ENCODE data around the gene SHANK3. TPM values are rescaled to one million over a fixed set of nuclear protein-coding genes. Genes with fewer than 3 reads are reported as not detected.
"Not testable (repeated sequence)": the region's sequence is repeated elsewhere in the genome, so short reads cannot be mapped to it uniquely, and the experiment has no call there.

SHANK3 gene
- polyA plus RNA-seq, 1 of the 3 experiments (the other 2 are of a cell fraction) = 1.5 TPM

DNA sequence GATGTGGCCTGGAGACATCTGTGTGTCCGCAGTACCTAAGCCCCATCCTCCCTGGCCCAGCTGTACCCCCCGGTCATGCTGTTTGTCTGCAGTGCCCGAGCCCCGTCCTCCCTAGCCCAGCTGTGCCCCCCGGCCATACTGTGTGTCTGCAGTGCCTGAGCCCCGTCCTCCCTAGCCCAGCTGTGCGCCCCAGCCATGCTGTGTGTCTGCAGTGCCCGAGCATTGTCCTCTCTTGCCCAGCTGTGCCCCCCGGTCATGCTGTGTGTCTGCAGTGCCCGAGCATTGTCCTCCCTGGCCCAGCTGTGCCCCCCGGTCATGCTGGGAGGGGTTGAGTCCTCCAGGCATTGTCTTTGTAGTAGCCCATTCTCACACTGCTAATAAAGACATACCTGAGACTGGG lies 37.0 kb upstream of the SHANK3 start:
- Histone ChIP-seq H3K27ac (ENCODE audit: low read depth in 2 of 2, low read length in 1 of 2) (no peak overlapping the region), H3K36me3 (replicated peaks in 1 of 2; ENCODE audit: control insufficient read depth in 1 of 2, insufficient read depth in 2 of 2, low read length in 1 of 2) (no peaks in the 10 kb centered on the region), H3K4me1 (ENCODE audit: control insufficient read depth in 1 of 2, insufficient read depth in 2 of 2, low read depth in 1 of 2, low read length in 1 of 2) (peaks cover 5 to 6% of the 10 kb centered on the region in 2 experiments; a peak in 1 of 4 replicates), H3K9me3 (no peaks in the 10 kb centered on the region), H3K4me3 (ENCODE audit: low read depth in 2 of 2, low read length in 1 of 2) (no peak overlapping the region), H3K4me2 (no peak overlapping the region), H2AFZ (ENCODE audit: low read depth) (no peak overlapping the region), H3K9me2 (no peaks in the 10 kb centered on the region), H3K27me3 (ENCODE audit: insufficient read depth) (no peaks in the 10 kb centered on the region), H3K9ac (no peak overlapping the region), H4K20me1 (ENCODE audit: insufficient read depth) (no peaks in the 10 kb centered on the region), H3F3A (replicated peaks; ENCODE audit: insufficient read depth) (no peaks in the 10 kb centered on the region), H3K79me2 (ENCODE audit: insufficient read depth) (no peaks in the 10 kb centered on the region)
- POLR2A ChIA-PET = no interaction called here
- CTCF ChIA-PET = no interaction called here
- 87% methylated on average over 3 of the region's 11 CpGs for WGBS (ENCODE audit: low lambda C conversion rate)
- TF ChIP-seq EZH2phosphoT487 (IDR thresholded peaks at IDR 0.05; ENCODE audit: borderline replicate concordance, low read depth) (no peak), FOSL2 (IDR thresholded peaks at IDR 0.05; ENCODE audit: borderline replicate concordance, low read depth) (no peak), SIN3A (IDR thresholded peaks at IDR 0.05; ENCODE audit: borderline replicate concordance, low read depth, low read length) (no peak), CHD2 (IDR thresholded peaks at IDR 0.05; ENCODE audit: low read length, partially characterized antibody) (no peak), RXRA (IDR thresholded peaks at IDR 0.05; ENCODE audit: borderline replicate concordance, low read depth) (no peak), NFIC (IDR thresholded peaks at IDR 0.05; ENCODE audit: borderline replicate concordance) (no peak), YY1 (IDR thresholded peaks at IDR 0.05; ENCODE audit: low read depth) (no peak)
- TF ChIP-seq, protein P1, sequence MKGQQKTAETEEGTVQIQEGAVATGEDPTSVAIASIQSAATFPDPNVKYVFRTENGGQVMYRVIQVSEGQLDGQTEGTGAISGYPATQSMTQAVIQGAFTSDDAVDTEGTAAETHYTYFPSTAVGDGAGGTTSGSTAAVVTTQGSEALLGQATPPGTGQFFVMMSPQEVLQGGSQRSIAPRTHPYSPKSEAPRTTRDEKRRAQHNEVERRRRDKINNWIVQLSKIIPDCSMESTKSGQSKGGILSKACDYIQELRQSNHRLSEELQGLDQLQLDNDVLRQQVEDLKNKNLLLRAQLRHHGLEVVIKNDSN (IDR thresholded peaks at IDR 0.05; ENCODE audit: borderline replicate concordance, low read depth) = no peak
- TF ChIP-seq, protein P2, sequence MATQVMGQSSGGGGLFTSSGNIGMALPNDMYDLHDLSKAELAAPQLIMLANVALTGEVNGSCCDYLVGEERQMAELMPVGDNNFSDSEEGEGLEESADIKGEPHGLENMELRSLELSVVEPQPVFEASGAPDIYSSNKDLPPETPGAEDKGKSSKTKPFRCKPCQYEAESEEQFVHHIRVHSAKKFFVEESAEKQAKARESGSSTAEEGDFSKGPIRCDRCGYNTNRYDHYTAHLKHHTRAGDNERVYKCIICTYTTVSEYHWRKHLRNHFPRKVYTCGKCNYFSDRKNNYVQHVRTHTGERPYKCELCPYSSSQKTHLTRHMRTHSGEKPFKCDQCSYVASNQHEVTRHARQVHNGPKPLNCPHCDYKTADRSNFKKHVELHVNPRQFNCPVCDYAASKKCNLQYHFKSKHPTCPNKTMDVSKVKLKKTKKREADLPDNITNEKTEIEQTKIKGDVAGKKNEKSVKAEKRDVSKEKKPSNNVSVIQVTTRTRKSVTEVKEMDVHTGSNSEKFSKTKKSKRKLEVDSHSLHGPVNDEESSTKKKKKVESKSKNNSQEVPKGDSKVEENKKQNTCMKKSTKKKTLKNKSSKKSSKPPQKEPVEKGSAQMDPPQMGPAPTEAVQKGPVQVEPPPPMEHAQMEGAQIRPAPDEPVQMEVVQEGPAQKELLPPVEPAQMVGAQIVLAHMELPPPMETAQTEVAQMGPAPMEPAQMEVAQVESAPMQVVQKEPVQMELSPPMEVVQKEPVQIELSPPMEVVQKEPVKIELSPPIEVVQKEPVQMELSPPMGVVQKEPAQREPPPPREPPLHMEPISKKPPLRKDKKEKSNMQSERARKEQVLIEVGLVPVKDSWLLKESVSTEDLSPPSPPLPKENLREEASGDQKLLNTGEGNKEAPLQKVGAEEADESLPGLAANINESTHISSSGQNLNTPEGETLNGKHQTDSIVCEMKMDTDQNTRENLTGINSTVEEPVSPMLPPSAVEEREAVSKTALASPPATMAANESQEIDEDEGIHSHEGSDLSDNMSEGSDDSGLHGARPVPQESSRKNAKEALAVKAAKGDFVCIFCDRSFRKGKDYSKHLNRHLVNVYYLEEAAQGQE (IDR thresholded peaks at IDR 0.05; ENCODE audit: low read depth, low read length) = no peak
- no peak for DNase-seq

DNA sequence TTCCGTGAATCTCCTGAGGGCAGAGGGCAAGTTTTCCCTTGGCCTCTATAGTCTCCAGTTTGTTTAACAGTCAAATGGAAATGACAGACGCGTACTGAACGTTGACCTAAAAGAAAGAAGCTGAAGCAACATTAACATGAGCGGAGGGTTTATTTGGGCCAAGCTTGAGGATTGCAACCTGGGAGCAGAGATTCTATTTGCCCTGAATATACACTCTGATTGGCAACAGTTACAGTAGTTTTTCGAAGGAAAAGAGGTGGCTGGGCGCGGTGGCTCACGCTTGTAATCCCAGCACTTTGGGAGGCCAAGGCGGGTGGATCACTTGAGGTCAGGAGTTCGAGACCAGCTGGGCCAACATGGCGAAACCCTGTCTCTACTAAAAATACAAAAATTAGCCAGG lies 32.3 kb upstream of the SHANK3 start:
- H3K9me2 ChIP-seq; H3K79me2 ChIP-seq (ENCODE audit: insufficient read depth); H4K20me1 ChIP-seq (ENCODE audit: insufficient read depth); POLR2A ChIA-PET; H3K4me3 ChIP-seq (ENCODE audit: low read depth in 2 of 2, low read length in 1 of 2); H3F3A ChIP-seq (replicated peaks; ENCODE audit: insufficient read depth); H3K4me2 ChIP-seq; H3K9ac ChIP-seq; H3K36me3 ChIP-seq (replicated peaks in 1 of 2; ENCODE audit: control insufficient read depth in 1 of 2, insufficient read depth in 2 of 2, low read length in 1 of 2); H2AFZ ChIP-seq (ENCODE audit: low read depth); DNase-seq; H3K4me1 ChIP-seq (ENCODE audit: control insufficient read depth in 1 of 2, insufficient read depth in 2 of 2, low read depth in 1 of 2, low read length in 1 of 2); H3K27ac ChIP-seq (ENCODE audit: low read depth in 2 of 2, low read length in 1 of 2); H3K9me3 ChIP-seq: not testable (repeated sequence)
- WGBS (ENCODE audit: low lambda C conversion rate) = 90% methylated on average over 12 of the region's 12 CpGs
- H3K27me3 ChIP-seq (ENCODE audit: insufficient read depth) = peaks cover 20% of the 10 kb centered on the region
- CTCF ChIA-PET = interaction anchor here (0.7 to 2.3 kb wide), 2 partner anchors 13 to 194 kb away, joined by 3 to 6 read pairs; partner anchors contain the start of gene ARSA
